ENCODE data around the gene MRGPRX2. TPM values are rescaled to one million over a fixed set of nuclear protein-coding genes. Genes with fewer than 3 reads are reported as not detected.

MRGPRX2 gene
- polyA plus RNA-seq, 3 donors: not detected

DNA sequence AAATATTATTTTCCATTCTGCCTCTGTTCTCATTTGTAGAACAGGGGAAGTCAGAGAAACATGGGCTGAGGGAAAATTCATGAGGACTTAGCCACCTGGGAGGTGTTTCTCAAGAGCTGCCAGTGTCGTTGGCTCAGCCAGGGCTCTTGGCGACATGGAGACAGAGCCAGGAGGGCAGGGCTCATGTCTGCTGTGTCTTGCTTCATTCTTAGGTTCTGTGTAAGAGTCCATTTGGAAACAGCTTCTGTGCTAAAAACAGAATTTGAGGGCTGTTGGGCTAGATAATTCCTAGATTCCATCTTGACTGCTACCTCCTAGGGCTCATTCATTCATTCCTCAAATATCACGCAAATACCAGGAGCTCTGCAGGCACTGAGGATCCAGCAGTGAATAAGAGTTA is 15.1 kb upstream of the MRGPRX2 start:
- WGBS (ENCODE audit: insufficient coverage): 84% methylated on average over 2 of the region's 3 CpGs
- no peaks in the 10 kb centered on the region for H3K36me3 ChIP-seq (replicated peaks in 1 of 2; ENCODE audit: control insufficient read depth in 1 of 2, insufficient read depth in 2 of 2, low read length in 2 of 2)
- peaks cover 5% of the 10 kb centered on the region for H3K4me1 Mint-ChIP-seq

DNA sequence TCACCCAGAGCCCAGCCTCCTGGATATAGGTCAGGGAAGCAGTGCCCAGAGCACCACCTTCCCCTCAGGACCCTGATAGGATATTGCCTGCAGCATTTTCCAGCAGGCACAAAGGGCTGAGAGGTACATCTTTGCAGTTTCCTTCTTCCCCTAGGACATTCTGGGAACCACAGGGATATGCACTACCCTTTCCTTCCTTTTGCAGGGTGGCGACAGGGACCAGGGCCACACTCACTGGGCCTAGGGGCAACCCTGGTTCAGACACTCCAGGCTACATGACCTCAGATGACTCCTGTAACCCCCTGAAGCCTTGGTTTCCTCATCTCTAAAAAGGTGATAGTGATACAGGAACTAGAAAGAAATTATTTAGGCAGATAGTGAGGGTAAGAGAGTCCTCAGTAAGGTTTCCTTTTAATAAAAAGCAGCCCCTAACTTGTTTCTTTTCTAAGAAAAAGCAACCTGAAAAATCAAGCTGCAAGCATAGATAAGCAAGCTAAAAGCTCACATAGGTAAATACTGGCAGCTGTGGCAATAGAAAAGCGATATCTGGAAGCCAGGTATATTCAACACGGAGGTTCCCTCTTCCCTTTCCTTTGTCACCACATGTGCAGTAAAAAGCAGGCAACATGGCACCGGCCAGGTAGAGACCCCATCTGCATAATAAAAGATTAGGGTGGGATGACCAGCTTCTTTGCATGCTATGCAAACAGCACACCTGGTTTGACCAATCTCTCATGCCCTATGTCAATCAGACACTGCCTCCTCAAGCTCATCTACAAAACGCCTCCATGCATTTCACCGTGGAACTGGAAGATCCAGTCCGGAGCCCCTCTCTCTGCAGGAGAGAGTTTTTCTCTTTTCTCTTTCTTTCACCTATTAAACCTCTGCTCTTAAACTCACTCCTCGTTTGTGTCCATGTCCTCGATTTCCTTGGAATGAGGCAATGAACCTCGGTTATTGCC is 13.2 kb upstream of the MRGPRX2 start:
- no peaks in the 10 kb centered on the region for H3K9me3 ChIP-seq (replicated peaks in 1 of 2; ENCODE audit: control insufficient read depth in 1 of 2, insufficient read depth in 1 of 2, low read length in 2 of 2)
- no peaks in the 10 kb centered on the region for H3K27me3 ChIP-seq (ENCODE audit: control insufficient read depth in 2 of 2, insufficient read depth in 2 of 2, low read length in 2 of 2)
- H3K79me2 ChIP-seq (ENCODE audit: insufficient read depth, low read length): no peaks in the 10 kb centered on the region
- no peak for DNase-seq
- no peaks in the 10 kb centered on the region for H3K36me3 Mint-ChIP-seq
- intact Hi-C loops (cut with micrococcal nuclease): loop anchor here (5.0 kb wide), 1 partner anchor 479 kb away; no protein-coding TSS in a partner anchor
- 83% methylated on average over 3 of the region's 10 CpGs for WGBS (ENCODE audit: insufficient coverage)
- H3K4me3 Mint-ChIP-seq: no peak overlapping the region
- H3K9me3 Mint-ChIP-seq: peaks cover 0 to 7% (median 2%) of the 10 kb centered on the region in 7 donors
- H3K36me3 ChIP-seq (replicated peaks in 1 of 2; ENCODE audit: control insufficient read depth in 1 of 2, insufficient read depth in 2 of 2, low read length in 2 of 2): no peaks in the 10 kb centered on the region
- no peak overlapping the region for H2AFZ ChIP-seq (ENCODE audit: insufficient read depth, low read depth, low read length, poor library complexity, severe bottlenecking)
- no peak overlapping the region for H3K4me3 ChIP-seq (replicated peaks in 1 of 3; ENCODE audit: low read depth in 2 of 3, low read length in 3 of 3)
- no peaks in the 10 kb centered on the region for H4K20me1 ChIP-seq (ENCODE audit: insufficient read depth, low read length)
- H3K4me1 Mint-ChIP-seq: peaks cover 5% of the 10 kb centered on the region
- no peak for TF ChIP-seq CTCF (IDR thresholded peaks at IDR 0.05)
- H3K4me1 ChIP-seq (ENCODE audit: control insufficient read depth in 1 of 2, insufficient read depth in 2 of 2, low read length in 2 of 2): no peaks in the 10 kb centered on the region
- no peak overlapping the region for H3K27ac ChIP-seq (ENCODE audit: low read depth in 1 of 2, low read length in 2 of 2)
- H3K27ac Mint-ChIP-seq: peak overlapping the region in 2 of 7 donors; percentile 39 to 40
- peaks cover 0 to 4% (median 1%) of the 10 kb centered on the region in 3 donors for H3K27me3 Mint-ChIP-seq (ENCODE audit: low read depth in 3 of 3)
- H3K9ac ChIP-seq (ENCODE audit: insufficient read depth, low read length, poor library complexity, severe bottlenecking): no peak overlapping the region
- H3K4me2 ChIP-seq (replicated peaks; ENCODE audit: extremely low read depth, low read length, poor library complexity, severe bottlenecking): no peak overlapping the region

More for the DNA sequence above, 15.1 kb upstream of the MRGPRX2 start:
- Mint-ChIP-seq H3K4me3 (no peak overlapping the region), H3K27me3 (ENCODE audit: low read depth in 3 of 3) (peaks cover 0 to 5% (median 4%) of the 10 kb centered on the region in 3 donors), H3K27ac (no peak overlapping the region), H3K9me3 (no peaks in the 10 kb centered on the region), H3K36me3 (no peaks in the 10 kb centered on the region)
- Histone ChIP-seq H3K9me3 (replicated peaks in 1 of 2; ENCODE audit: control insufficient read depth in 1 of 2, insufficient read depth in 1 of 2, low read length in 2 of 2) (no peaks in the 10 kb centered on the region), H3K79me2 (ENCODE audit: insufficient read depth, low read length) (no peaks in the 10 kb centered on the region), H3K4me3 (replicated peaks in 1 of 3; ENCODE audit: low read depth in 2 of 3, low read length in 3 of 3) (no peak overlapping the region), H4K20me1 (ENCODE audit: insufficient read depth, low read length) (no peaks in the 10 kb centered on the region), H3K27ac (ENCODE audit: low read depth in 1 of 2, low read length in 2 of 2) (no peak overlapping the region), H3K27me3 (ENCODE audit: control insufficient read depth in 2 of 2, insufficient read depth in 2 of 2, low read length in 2 of 2) (no peaks in the 10 kb centered on the region), H3K4me2 (replicated peaks; ENCODE audit: extremely low read depth, low read length, poor library complexity, severe bottlenecking) (no peak overlapping the region), H3K4me1 (ENCODE audit: control insufficient read depth in 1 of 2, insufficient read depth in 2 of 2, low read length in 2 of 2) (no peaks in the 10 kb centered on the region), H2AFZ (ENCODE audit: insufficient read depth, low read depth, low read length, poor library complexity, severe bottlenecking) (no peak overlapping the region), H3K9ac (ENCODE audit: insufficient read depth, low read length, poor library complexity, severe bottlenecking) (no peak overlapping the region)
- no peak for TF ChIP-seq CTCF (IDR thresholded peaks at IDR 0.05)
- DNase-seq: no peak
- intact Hi-C loops (cut with micrococcal nuclease): no loop called here

Measured in CD14-positive monocyte (primary cell).